Cerebellar nuclear complex (tissue), 1 donor: ENCODE results near the gene SLC6A6.
"Not testable (repeated sequence)": the region's sequence is repeated elsewhere in the genome, so short reads cannot be mapped to it uniquely, and the experiment has no call there.

ENCODE experiments used
- DNase-seq, 2 experiments: peaks; one replicate each; lab custom pipeline; 2025; lab: John Stamatoyannopoulos, UW

Gene SLC6A6

DNA sequence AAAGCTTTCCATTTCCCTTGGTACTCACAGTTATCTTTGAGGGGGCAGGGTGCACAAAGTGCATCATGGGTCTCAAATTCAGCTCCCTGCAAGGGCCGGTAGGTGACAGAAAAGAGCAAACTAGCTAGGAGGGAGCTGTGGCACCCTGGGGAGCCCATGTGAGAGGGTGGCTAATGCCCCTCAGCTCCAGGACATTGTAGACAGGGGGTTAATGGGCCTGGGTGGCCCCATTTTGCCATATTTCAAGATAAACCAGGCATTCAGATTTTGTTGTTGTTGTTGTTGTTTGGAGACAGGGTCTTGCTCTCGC, 3.7 kb upstream of the SLC6A6 start:
- DNase-seq, result no peak

DNA sequence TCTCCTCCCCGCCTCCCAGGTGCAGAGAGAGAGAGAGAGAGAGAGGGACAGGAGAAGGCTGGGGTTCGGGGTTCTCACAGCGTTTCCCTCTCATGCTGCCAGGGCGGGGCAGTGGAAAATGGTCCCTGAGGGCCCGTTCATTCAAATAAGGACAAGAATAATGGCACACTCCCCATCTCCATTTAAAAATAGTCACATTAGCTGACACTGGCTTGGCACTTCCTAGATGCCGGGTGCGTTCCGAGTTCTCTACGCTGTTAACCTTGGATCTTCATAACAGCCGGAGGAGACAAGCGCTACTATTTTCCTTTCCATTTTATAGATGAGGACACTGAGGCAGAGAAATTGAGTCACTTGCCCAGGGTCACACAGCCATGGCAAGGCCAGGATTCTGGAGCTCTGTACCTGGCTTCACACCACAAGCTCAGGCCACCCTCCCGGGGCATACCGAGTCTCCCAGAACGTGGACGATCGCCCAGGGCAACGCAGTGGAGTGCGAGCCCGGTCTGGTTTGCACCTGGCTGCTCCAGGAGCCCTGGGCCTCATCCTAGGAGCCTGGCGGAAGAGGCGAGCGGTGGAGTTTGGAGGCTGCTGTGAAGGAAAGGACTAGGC, 608 bp upstream of the SLC6A6 start:
- DNase-seq, result no peak

DNA sequence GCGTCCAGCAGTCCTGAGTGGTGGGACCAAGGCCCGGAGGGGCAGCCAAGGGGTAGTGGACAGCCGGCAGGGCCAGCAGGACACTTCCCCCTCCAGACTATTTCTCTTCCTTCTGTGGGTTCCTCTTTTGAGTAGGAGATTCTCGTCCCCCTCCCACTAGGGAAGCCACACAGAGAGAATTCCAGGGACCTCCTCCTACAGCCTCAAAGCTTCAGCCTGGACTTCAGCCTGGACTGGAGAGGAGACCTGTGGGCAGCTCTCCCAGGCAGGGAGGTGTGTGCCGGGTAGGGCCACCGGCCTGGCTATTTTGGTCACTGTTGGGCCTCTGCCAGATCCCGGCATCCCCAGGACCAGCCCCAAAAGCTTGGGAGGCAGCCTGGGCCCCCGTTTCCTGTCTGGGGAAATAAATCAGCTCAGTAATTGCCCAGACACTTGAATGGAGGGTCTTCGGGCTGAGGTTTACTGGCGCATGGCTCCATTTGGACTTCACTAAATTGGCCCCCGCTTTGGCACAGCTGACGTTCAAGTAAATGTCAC, 1.3 kb downstream of the SLC6A6 start:
- peak in 1 of 2 experiments; percentile 25 for DNase-seq

DNA sequence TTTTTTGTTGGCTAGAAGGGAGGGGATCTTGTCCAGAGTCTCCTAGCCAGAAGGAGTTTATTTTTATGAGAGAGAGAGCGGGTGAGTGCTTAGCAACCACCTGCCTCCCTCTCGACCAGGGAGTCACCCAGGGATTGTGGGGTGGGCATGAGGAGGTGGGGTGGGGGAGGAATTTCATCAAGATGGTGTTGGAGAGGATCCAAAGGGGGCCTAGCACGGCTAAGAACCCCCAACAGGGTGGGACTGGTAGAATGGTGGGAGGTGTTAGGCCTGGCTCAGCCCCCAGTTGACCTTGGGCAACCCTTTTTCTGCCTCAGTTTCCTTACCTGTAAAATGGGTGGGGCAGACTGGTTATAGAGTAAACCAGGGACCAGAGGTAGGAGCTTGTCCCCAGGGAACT, 1.8 kb downstream of the SLC6A6 start:
- no peak for DNase-seq

DNA sequence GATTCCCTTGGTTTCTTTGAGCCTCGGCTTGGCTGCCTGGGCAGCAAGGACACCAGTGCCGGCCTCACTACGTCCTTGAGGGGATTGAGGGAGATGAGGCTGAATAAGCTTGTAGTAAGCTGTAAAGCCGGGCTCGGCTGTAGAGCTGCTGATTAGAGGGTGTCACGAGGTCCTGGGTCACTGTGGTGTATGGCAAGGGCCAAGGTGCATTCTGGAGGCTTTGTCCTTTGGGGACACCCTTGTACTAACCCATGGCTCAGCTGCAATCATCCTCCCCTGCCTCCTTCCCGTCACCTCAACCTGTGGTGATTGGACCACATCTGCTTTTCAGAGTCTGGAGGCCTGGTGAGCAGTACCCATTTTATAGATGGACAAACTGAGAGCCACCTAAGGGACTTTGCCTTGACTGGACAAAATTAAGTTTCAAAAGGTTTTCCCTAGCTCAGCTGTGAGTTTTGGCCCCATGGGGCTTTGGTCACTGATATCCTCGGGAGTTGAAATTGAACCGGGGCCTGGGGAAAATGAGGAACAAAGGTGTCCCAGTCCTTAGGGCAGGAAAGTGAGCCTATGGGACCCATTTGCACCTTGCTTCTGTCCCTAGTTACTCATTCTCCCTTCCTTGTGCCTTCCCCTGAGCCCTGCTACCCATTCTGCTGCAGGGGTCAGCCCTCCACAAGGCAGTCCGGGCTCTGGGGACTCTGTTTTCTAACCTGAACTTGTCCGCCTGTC, 2.4 kb downstream of the SLC6A6 start:
- no peak for DNase-seq

DNA sequence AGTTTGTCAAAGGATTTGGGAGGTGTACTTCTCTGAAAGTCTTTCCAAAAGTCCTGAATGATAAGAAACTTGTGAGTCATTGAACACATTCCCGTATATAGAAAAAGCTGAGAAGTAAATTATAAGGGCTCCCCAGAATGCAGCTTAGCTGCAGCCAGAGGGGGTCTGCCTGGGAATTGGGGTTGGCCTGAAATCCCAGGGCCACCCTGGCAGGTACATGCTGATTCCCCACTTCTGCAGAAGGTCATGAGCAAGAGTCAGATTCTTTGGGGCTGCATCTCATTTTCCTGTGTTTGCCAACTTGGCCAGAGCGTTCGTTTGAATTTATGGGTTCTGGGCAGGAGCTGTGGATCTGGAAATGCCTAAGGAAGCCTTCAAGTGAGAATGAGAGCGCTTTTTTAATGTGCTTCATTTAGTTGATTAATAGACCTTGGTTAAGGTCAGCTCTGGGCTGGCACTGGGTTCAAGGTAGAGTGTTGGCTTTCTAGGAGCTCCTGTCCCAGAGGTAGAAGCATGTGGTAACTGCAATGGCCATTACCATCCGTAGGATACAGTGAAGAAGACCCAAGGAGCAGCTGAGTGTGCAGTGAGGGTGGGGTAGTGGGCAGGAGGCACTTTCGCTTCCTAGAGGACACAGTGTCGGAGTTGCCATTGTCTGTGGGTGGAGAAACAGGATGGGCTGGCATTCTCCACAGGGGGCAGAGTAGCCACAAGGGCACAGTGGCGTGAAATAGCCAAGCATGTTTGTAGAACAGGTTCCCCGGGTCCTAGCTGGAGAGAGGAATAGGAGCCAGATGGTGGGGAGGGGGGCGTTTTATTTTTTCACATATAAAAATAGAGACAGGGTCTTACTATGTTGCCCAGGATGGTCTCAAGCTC, 3.2 kb downstream of the SLC6A6 start:
- DNase-seq, result no peak

DNA sequence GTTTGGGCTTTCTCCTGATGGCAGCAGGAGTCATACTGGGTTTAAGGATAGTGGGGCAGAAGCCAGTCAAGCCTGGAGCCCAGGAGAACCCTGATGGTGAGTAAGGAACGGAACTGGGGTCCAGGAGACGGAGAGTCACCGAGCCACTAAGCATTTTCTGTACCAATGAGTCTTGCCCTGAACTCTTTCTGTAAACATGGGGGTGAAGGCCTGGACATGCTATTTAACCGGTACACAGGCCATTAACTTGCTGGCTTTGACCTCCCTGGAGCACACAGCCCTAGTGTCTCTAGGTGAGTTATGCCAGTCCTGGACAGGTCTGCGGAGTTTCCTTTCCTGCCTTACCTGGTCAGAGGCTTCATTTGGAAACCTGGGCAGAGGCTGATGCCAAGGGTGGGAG, 3.9 kb downstream of the SLC6A6 start:
- DNase-seq, result no peak

DNA sequence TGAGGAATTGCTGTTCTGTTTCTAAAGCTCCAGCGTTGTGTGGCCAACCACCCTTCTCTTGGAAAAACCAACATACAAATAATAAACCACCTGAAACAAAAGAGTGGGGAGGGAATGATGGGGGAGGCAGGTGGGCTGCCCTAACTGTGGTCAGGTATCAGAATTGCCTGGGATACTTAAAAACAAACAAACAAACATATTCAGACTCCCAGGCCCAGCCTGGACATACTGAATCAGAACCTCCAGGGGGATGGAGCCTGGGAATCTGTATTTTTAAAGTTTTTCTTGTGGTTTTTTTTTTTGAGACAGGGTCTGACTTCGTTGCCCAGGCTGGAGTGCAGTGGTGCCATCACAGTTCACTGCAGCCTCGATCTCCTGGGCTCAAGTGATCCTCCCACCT, 4.4 kb downstream of the SLC6A6 start:
- DNase-seq, result no peak

DNA sequence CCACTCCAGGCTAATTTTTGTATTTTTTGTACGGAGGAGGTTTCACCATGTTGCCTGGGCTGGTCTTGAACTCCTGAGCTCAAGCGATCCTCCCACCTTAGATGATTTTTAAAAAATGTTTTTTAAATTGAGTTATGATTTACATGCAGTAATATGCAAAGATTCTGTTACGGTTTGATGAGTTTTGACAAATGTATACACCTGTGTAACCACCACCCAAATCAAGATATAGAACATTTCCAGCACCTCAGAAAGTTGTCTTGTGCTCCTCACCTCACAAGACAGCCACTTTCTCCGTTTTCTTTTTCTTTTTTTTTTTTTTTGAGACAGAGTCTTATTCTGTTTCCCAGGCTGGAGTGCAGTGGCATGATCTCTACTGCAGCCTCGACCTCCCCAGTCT, 4.8 kb downstream of the SLC6A6 start:
- no peak for DNase-seq

DNA sequence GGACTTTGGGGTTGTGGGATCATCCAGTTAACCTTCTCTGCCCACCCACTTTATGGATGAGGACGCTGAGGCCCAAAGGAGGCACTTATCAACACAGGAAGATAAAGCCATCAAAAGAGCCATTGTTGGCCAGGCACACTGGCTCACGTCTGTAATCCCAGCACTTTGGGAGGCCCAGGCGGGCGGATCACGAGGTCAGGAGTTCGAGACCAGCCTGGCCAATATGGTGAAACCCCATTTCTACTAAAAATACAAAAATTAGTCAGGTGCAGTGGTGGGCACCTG, 7.3 kb downstream of the SLC6A6 start:
- not testable (repeated sequence) for DNase-seq

DNA sequence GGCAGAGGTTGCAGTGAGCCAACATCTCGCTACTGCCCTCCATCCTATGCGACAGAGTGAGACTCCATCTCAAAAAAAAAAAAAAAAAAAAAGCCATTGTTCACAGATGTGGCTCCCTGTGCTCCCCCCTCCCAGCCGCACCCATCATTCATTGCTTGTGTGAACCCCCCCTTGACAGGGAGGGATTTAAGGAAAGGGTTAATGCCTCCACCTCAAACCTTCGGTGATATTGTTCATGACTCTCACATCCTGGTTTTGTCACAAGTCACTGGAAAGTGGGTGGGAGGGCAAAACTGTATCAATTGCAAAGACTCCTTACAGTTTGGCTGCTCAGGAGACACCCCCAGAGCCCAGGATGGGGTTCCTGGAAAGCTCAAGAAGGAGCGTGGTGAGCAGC, 7.7 kb downstream of the SLC6A6 start:
- DNase-seq, result no peak

DNA sequence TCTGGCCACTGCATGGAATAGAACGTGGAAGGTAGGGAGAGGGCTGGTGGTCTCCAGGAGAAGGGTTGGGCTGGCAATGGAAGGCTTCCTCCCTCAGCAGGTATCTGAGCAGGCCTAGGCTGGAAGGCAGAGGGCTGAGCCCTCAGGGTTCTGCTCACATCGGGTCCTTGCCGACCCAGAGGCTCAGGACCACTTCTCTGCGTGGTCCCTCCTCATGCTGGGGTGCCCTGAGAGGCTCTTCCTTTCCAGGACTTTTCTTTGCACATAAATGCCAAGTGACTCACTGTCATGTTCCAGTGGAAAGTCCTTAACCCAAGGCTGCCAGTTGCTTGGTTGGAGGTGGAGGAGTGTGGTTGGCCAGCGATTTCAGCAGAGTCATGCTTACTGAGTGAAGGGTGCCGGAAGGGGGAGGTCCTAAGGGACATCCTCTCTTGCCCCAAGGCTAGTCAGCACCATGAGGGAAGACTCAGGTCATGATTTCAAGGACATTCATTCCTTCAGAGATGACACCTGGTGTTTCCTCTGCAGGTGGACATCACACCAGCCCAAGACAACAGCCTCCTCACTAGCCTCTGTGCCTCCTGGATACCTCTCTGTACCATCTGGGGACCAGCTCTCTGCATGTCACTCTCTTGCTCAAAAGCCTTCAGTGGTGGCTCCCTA, 8.2 kb downstream of the SLC6A6 start:
- DNase-seq, result no peak

DNA sequence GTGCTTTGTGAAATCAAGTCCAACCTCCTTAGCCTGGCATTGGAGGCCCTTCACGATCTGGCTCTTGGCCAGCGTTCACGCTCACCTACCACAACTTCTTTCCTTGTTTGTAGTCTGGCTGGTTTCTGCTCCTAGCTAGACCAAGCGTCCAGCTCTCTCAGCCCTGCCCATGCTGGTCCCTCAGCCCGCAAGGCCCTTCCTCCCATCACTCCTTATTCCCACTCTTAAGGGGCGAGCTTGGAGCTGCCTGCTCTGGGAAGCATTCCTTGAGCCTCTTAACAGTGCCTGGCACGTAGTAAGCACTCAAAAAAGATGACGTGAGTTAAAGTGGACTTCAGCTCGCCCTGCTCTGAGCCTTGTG, 8.7 kb downstream of the SLC6A6 start:
- DNase-seq, result no peak

DNA sequence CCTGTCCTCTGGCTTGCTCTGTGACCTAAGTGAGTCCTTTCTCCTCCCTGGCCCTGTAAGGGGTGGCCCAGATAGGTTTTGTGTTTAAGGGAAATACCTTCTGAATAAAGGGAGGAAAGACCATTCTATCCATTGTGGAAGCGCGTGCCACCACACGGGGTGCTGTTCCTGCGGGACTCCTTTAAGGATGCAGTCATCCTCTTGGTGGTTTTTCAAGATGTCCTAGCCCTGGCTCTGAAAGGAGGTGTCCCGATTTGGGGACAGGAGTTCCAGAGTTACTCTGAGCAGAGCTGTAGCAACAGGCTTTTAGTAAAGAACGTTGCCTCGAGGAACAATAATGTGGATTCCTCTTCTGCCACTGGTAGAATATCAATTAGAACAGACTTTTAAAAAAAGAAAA, 9.6 kb downstream of the SLC6A6 start:
- DNase-seq, result no peak

DNA sequence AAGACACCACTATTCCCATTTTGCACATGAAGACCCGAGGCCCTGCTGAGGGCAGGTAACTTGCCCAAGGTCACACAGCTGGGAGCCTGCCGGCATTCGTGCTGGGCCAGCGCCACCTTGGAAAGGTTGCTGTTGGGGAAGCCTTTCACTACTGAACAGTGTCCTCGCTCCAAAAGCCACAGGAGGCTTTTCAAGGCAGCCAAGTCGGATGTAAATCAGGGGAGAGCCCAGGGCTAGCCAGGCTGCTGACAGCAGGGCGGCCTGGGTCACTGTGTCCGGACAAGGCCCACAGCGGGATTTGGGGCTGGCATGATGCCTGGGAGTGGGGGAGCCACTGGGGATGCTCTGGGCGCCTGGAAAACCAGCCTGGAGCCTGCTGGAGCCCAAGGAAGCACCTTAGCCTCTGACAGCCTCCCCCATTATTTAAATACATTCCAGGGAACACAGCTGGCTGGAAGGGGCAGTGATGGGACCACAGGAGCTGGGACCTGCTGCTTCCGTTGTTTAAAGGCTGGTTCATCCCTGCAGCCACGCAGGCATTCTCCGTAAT, 10.5 kb downstream of the SLC6A6 start:
- no peak for DNase-seq

DNA sequence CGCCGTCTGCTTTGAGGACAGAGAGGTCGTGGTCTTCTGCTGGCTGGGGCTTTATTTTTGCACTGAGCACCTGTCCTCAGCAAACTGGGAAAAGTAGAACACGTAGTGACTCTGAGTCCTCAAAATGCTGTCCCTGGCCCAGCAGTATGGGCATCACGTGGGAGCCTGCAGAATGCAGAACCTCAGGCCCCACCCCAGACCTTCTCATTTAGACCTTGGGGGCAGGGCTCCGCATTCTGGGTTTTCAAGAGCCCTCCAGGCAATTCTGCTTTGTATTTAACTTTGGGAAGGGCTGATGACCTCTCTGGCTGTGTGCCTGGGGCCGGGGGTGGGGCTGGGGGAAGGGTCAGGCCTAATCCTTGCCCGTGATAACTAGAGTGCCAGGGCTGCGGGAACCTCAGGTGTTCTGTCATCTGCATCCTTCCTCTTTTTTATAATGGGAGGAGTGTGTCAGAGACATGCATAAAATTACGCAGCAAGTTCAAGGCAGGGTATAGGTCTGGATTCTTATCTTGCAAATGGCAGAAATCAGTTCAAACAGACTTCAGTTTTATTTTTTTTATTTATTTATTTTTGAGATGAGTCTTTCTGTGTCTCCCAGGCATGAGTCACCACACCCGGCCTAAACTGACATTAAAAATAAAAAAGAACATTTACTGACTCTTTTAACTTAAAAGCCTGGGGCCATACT, 11.1 kb downstream of the SLC6A6 start:
- DNase-seq, result no peak

DNA sequence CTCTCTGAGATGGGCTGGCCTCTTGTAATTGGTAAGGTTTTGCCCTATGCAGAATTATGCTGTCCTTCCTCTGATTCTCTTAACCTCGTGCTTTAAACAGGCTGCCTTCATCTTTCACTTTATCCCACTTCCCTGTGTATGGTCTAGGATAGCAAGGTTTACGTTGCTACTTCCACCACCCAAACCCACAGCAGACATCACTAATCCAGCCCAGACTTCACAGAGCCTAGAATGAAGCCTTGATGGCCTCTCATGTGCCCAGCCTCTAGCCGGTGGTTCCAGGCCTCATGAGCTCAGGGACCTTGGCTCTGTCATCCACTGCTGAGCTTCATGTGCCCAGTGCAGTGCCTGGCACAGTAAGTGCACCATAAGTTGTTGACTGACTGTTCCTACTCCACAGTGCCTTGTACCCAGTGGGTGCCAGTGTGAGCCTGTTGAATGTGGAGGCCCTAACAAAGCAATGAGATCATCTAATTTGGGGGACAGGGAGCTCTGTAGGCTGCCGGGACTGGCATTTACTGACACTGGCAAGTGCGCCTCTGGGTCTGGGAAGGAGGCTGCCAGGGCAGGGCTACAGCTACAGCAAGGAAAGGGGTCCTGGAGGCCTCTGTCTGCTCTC, 12.5 kb downstream of the SLC6A6 start:
- no peak for DNase-seq

DNA sequence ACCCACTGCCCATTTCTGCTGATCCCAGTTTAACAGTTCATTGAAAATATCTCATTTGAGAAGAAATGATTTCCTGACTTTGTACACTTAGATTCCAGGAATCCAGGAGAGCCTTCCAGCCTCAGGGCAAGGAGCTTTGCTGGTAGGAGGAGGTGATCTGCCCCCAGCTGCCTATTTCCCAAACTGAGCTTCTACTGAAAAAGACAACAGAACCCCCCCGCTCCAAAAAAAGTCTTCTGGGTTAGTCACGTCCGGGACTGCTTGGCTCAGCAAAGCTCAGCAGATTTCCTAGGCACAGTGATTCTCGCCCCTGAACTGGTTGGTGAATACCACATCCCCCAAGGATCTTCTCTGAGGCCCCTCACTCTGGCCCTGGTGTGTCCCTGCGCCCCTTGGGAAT, 13.1 kb downstream of the SLC6A6 start:
- DNase-seq, result no peak

DNA sequence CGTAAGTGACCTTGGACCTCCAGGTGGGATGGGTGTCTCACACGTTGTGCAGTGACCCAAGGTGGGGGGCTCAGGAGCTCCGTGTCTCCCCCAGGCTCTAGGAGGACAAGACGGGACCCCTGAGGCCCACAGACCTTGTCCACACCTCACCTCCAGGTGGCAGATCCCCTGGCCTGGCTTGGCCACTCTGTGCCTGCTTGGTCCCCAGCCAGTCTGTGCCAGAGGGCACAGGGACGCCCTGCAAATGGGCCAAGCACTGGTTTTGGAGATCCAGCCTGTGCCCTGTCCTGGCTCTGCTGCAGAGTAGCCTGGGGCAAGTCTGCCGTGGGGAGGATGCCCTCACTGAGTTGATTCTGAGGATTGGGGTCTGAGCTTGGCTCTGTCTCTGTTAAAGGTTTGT, 14.0 kb downstream of the SLC6A6 start:
- DNase-seq, result no peak

DNA sequence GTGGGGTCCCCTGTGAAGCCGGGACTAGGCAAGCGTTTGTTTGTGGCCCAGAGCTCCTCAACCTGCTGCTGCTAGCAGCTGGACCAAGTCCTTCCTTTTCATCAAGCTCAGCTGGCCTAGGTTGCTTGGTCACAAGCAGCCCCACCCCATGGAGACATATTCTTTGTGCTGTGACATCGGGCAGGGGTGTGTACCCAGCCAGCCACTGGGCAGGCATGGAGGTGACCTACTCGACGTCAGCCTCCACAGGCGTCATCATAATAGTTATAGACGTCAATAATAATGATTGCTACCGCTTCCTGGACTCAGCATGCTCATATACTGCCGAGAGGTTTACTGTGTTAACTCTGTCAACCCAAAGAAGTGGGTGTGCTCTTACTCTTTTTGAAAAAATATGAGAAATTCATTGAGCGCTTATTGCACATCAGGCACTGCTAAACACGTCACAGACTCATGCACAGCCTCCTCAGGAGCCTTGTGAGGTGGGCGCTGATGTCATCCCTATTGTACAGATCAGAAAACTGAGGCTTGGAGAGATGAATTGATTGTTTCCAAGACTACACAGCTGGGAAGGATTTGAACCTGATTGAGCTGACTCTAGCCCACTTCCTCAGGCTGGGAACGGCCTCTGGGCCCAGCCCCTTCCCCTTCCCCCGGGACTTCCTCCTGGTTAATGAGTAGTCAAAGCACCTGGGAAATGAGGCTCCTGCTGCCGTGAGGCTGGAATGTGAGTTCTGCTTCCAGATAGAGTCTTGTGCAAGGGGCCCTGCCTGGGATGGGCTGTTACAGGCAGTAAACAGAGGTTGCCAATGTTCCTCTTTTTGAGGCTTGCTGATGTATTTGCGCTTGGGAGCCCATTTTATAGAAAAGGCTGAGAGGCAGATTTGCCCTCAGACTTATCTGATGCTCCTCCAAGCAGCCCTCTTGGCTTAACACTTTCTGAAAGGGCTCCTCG, 16.2 kb downstream of the SLC6A6 start:
- no peak for DNase-seq
